IMR-90 (cell line): ENCODE measurements around the gene TAF1. TPM values are rescaled to one million over a fixed set of nuclear protein-coding genes. Genes with fewer than 3 reads are reported as not detected.

ENCODE experiments used
- ATAC-seq: fragments of 200-7000 bp; cut with Tn5 transposase; 2 replicates; pipeline ENCODE4 v1.9.1; 2020; ENCODE audit warnings: low read depth, mild to moderate bottlenecking, moderate library complexity
- BruUV-seq: library from RNA; stranded (reverse); fragments of 400-500 nt; replicated peaks from 2 replicates; lab custom pipeline; 2021; lab: Mats Ljungman, UMichigan
- CTCF ChIA-PET: fragments of 300-600 bp; formaldehyde crosslinking; extraction: SDS; loops from one replicate; lab custom pipeline; 2021; ENCODE audit warnings: antibody characterized with exemption; lab: Yijun Ruan, JAX
- POLR2A ChIA-PET: fragments of 300-600 bp; sonication (Branson Sonifier 250); formaldehyde crosslinking; loops from one replicate; lab custom pipeline; 2022; ENCODE audit warnings: antibody characterized with exemption; ENCODE audit not compliant: unreplicated experiment; lab: Charles Lee
- DNase-seq: peaks from one replicate; pipeline ENCODE4 v3.0.0; 2013
- H2AFZ ChIP-seq: replicated peaks from 2 replicates; pipeline ENCODE3; 2013; ENCODE audit warnings: low read length, mild to moderate bottlenecking; ENCODE audit not compliant: poor library complexity
- H2AK5ac ChIP-seq: 2 replicates; pipeline ENCODE4 v1.6.1; 2013; ENCODE audit warnings: low read depth, low read length, inconsistent platforms
- H2AK9ac ChIP-seq: replicated peaks from 2 replicates; pipeline ENCODE3; 2013; ENCODE audit warnings: mild to moderate bottlenecking, low read depth, low read length, moderate library complexity; ENCODE audit not compliant: poor library complexity
- H2BK120ac ChIP-seq: 2 replicates; pipeline ENCODE4 v1.6.1; 2013; ENCODE audit warnings: low read depth, low read length, inconsistent platforms
- H2BK15ac ChIP-seq: 3 replicates; pipeline ENCODE4 v1.6.1; 2013; ENCODE audit warnings: low read depth, low read length, inconsistent platforms
- H2BK20ac ChIP-seq: 2 replicates; pipeline ENCODE4 v1.6.1; 2013; ENCODE audit warnings: low read depth, mild to moderate bottlenecking, inconsistent platforms, low read length, moderate library complexity
- H2BK5ac ChIP-seq: 2 replicates; pipeline ENCODE4 v1.6.1; 2013; ENCODE audit warnings: mild to moderate bottlenecking, low read depth, low read length, inconsistent platforms; ENCODE audit not compliant: poor library complexity, severe bottlenecking
- H3K14ac ChIP-seq: replicated peaks from 2 replicates; pipeline ENCODE4 v1.6.1; 2013; ENCODE audit warnings: low read depth, low read length, inconsistent platforms
- H3K18ac ChIP-seq: 2 replicates; pipeline ENCODE4 v1.6.1; 2013; ENCODE audit warnings: low read depth, low read length, control low read depth
- H3K23ac ChIP-seq: 2 replicates; pipeline ENCODE4 v1.6.1; 2013; ENCODE audit warnings: low read depth, low read length, inconsistent platforms
- H3K27ac ChIP-seq: 2 replicates; pipeline ENCODE4 v1.5.1; 2013; ENCODE audit warnings: mild to moderate bottlenecking, control low read depth, low read length; ENCODE audit not compliant: insufficient read depth
- H3K27me3 ChIP-seq: 2 replicates; pipeline ENCODE4 v1.6.1; 2013; ENCODE audit warnings: low read length; ENCODE audit not compliant: control insufficient read depth, insufficient read depth
- H3K36me3 ChIP-seq: 2 replicates; pipeline ENCODE4 v1.6.1; 2013; ENCODE audit warnings: low read length, mixed read lengths; ENCODE audit not compliant: control insufficient read depth, insufficient read depth
- H3K4ac ChIP-seq: 2 replicates; pipeline ENCODE4 v1.6.1; 2013; ENCODE audit warnings: low read depth, low read length, inconsistent platforms
- H3K4me1 ChIP-seq: 2 replicates; pipeline ENCODE4 v1.6.1; 2013; ENCODE audit warnings: low read length, mixed read lengths; ENCODE audit not compliant: control insufficient read depth, insufficient read depth
- H3K4me2 ChIP-seq: 2 replicates; pipeline ENCODE4 v1.6.1; 2013; ENCODE audit warnings: low read depth, mild to moderate bottlenecking, control low read depth, low read length, moderate library complexity
- H3K4me3 ChIP-seq: 2 replicates; pipeline ENCODE4 v1.5.1; 2013; ENCODE audit warnings: low read depth, mild to moderate bottlenecking, control low read depth, low read length, moderate library complexity; ENCODE audit not compliant: insufficient read depth
- H3K56ac ChIP-seq: 2 replicates; pipeline ENCODE4 v1.6.1; 2013; ENCODE audit warnings: low read length, inconsistent platforms; ENCODE audit not compliant: insufficient read depth; ENCODE audit errors: extremely low read depth
- H3K79me1 ChIP-seq, 2 experiments: 2 replicates each; pipeline ENCODE4 v1.6.1; 2013; ENCODE audit warnings: low read length in 2 of 2, inconsistent platforms in 1 of 2, low read depth in 1 of 2
- H3K9ac ChIP-seq: 2 replicates; pipeline ENCODE4 v1.6.1; 2013; ENCODE audit warnings: low read depth, low read length, control low read depth
- H3K9me1 ChIP-seq: 2 replicates; pipeline ENCODE4 v1.6.1; 2013; ENCODE audit warnings: low read length, inconsistent platforms; ENCODE audit not compliant: insufficient read depth
- H3K9me3 ChIP-seq: 2 replicates; pipeline ENCODE4 v1.6.1; 2013; ENCODE audit warnings: low read length; ENCODE audit not compliant: control insufficient read depth, insufficient read depth
- H4K20me1 ChIP-seq: 2 replicates; pipeline ENCODE4 v1.6.1; 2013; ENCODE audit warnings: low read length, inconsistent platforms; ENCODE audit not compliant: insufficient read depth
- H4K5ac ChIP-seq: 2 replicates; pipeline ENCODE4 v1.6.1; 2013; ENCODE audit warnings: mild to moderate bottlenecking, low read depth, low read length, control low read depth
- H4K8ac ChIP-seq, 2 experiments: 2 replicates each; pipeline ENCODE4 v1.6.1; 2013; ENCODE audit warnings: low read depth in 2 of 2, low read length in 2 of 2, control low read depth in 1 of 2, inconsistent platforms in 1 of 2
- H4K91ac ChIP-seq: 2 replicates; pipeline ENCODE4 v1.6.1; 2013; ENCODE audit warnings: low read depth, low read length, inconsistent platforms; ENCODE audit not compliant: insufficient read depth
- BHLHE40 ChIP-seq: fragments of 150-350 bp; IDR thresholded peaks from 2 replicates; pipeline ENCODE4 v1.6.1; 2016; ENCODE audit warnings: mild to moderate bottlenecking, low read depth, low read length
- ELK1 ChIP-seq: fragments of 150-350 bp; IDR thresholded peaks from 2 replicates; pipeline ENCODE4 v1.6.1; 2016; ENCODE audit warnings: low read depth, mild to moderate bottlenecking, low read length, moderate library complexity, borderline replicate concordance
- FOS ChIP-seq: fragments of 150-350 bp; IDR thresholded peaks from 2 replicates; pipeline ENCODE4 v1.6.1; 2016; ENCODE audit warnings: low read depth, low read length
- MXI1 ChIP-seq: IDR thresholded peaks from 2 replicates; pipeline ENCODE4 v1.6.1; 2012; ENCODE audit warnings: low read depth, mild to moderate bottlenecking, low read length, moderate library complexity, borderline replicate concordance
- POLR2A ChIP-seq: IDR thresholded peaks from 2 replicates; pipeline ENCODE4 v1.6.1; 2012; ENCODE audit warnings: mild to moderate bottlenecking, low read depth, low read length
- RAD21 ChIP-seq: IDR thresholded peaks from 2 replicates; pipeline ENCODE4 v1.6.1; 2012; ENCODE audit warnings: low read length, improper control_type of control experiment
- RCOR1 ChIP-seq: IDR thresholded peaks from 2 replicates; pipeline ENCODE4 v1.6.1; 2012; ENCODE audit warnings: mild to moderate bottlenecking, low read length, improper control_type of control experiment; ENCODE audit not compliant: insufficient replicate concordance
- SMC3 ChIP-seq: fragments of 150-350 bp; IDR thresholded peaks from 2 replicates; pipeline ENCODE4 v1.6.1; 2016; ENCODE audit warnings: low read depth, mild to moderate bottlenecking, antibody characterized with exemption, low read length, moderate library complexity
- WGBS, 2 experiments: methylation state at CpG; one replicate each; pipeline versions ENCODE4 v1.1.5 to v1.1.7; 2013; ENCODE audit warnings: missing lambda C conversion rate in 2 of 2; ENCODE audit not compliant: insufficient read length in 1 of 2; ENCODE audit errors: extremely low coverage in 2 of 2; 5-methylcytosine and 5-hydroxymethylcytosine counted together
- dilution Hi-C: fragments of 300-500 bp; cut with HindIII; formaldehyde crosslinking; loops from one replicate; pipeline ENCODE4 v1.14.3; 2018; ENCODE audit warnings: low sequenced_read_pairs; ENCODE audit not compliant: unreplicated experiment
- in situ Hi-C: fragments of 300-500 bp; cut with MboI; formaldehyde crosslinking; loops from 3 replicates; pipeline ENCODE4 v1.14.3; 2019; ENCODE audit warnings: low sequenced_read_pairs, inconsistent platforms, mixed read lengths
- intact Hi-C: fragments of 100-400 bp; cut with micrococcal nuclease; formaldehyde crosslinking; loops from 2 replicates; pipeline ENCODE4 v1.10.0; 2022
- polyA plus RNA-seq, 3 experiments: library from polyadenylated mRNA; depleted of rRNA; stranded (reverse); fragments of >200 nt; gene quantifications; 2 replicates each; pipeline ENCODE4 v1.2.3, GENCODE V29; 2012; ENCODE audit warnings: low replicate concordance in 1 of 3
- total RNA-seq: library from RNA; depleted of rRNA; stranded (reverse); fragments of >200 nt; gene quantifications from 2 replicates; pipeline ENCODE4 v1.2.3, GENCODE V29; 2012

TAF1 gene
- total and polyA plus RNA-seq, 2 of the 4 experiments (the other 2 are of a cell fraction), result 15.7 to 25.5 TPM

DNA sequence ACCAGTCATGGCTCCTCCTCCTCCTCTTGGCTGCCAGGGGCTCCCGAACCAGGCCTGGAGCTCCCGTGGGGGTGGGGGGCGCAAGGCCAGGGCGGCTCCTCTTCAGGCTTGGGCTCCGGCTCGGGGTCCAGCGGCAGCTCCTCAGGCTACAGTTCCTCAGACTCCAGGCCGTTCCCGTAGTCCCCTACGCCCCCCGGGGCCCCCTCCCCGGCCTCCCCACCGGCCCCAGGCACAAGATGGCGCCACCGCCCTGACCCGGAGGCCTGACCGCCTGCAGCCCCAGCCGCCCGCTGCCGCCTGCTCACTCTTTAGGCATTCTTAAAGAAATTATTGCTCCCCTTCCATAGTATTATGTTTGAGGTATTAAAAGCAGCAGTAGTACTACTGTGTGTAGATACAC lies 54.5 kb downstream of the TAF1 start:
- TF ChIP-seq RCOR1 (no peak), ELK1 (no peak), POLR2A (no peak), FOS (no peak), RAD21 (no peak), MXI1 (no peak), SMC3 (no peak), BHLHE40 (no peak)
- Histone ChIP-seq H4K8ac (no peak overlapping the region), H3K9ac (no peak overlapping the region), H3K79me1 (no peaks in the 10 kb centered on the region), H4K20me1 (no peaks in the 10 kb centered on the region), H2AFZ (no peak overlapping the region), H2BK120ac (no peak overlapping the region), H3K14ac (no peak overlapping the region), H2AK9ac (no peak overlapping the region), H3K23ac (no peak overlapping the region), H3K56ac (no peak overlapping the region), H3K4ac (no peak overlapping the region), H3K9me1 (no peaks in the 10 kb centered on the region), H3K27me3 (no peaks in the 10 kb centered on the region; the same call in 1 of the 2 replicates), H3K4me2 (no peak overlapping the region), H4K5ac (no peak overlapping the region), H3K36me3 (peaks cover 12% of the 10 kb centered on the region; the same call in 1 of the 2 replicates), H2BK20ac (no peak overlapping the region), H3K18ac (no peak overlapping the region), H2BK15ac (no peak overlapping the region), H3K9me3 (no peaks in the 10 kb centered on the region), H4K91ac (no peak overlapping the region), H3K27ac (no peak overlapping the region), H3K4me1 (no peaks in the 10 kb centered on the region), H3K4me3 (no peak overlapping the region), H2BK5ac (no peak overlapping the region), H2AK5ac (no peak overlapping the region)
- CTCF ChIA-PET, result no interaction called here
- ATAC-seq, result no peak
- in situ Hi-C loops (no loop called here), dilution Hi-C loops (no loop called here), intact Hi-C loops (no loop called here)
- POLR2A ChIA-PET, result no interaction called here
- no peak for DNase-seq
- WGBS, 2 experiments, result 94% methylated on average over 3 of the region's 20 CpGs; no CpG with 5 or more reads in 1 of the 2 experiments
- no TSS peak for BruUV-seq
